ENCODE measurements around the gene ZFYVE28. TPM values are rescaled to one million over a fixed set of nuclear protein-coding genes. Genes with fewer than 3 reads are reported as not detected.

The ZFYVE28 gene
- total RNA-seq, 1 donor from 2014 or later, result 0.39 TPM

DNA sequence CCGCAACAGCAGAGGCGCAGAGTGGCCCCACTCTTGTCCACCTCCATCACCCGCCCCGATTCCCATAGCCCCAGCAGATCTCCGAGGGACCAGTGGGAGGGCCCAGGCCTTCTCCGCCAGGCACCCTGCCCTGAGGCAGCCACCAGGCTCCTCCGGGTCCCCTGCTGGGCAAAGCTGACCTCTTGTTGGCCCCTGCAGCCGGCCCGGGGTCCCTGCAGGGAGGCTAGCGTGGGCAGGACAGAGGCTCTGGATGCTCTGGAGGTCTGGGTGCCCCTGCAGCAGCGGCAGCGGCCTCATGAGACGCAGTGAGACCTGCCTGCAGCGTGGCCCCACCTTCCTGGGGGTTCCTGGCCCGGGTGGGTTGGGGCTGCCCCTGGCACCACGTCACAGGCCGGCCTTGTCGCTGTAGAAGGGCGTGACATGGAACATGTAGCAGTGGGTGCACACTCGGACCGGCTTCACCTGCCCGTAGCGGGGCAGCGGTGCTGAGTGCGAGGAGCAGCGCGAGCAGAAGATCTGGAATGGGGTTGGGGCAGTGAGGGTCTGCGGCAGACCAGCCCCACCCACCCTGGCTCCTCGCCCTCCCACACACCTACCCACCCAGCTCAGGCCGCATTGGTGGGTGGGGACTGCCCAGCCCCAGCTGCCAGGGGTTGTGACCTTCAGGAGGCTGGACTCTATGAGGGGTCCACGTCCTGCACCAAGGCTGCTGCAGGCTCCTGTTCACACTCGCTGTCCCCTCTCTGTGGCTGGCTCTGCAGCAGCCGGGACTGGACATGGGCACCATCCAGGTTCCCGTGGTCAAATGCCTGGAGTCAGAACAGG lies 147.9 kb downstream of the ZFYVE28 start:
- Histone ChIP-seq H3K9me3 (ENCODE audit: low read depth) (no peaks in the 10 kb centered on the region), H4K20me1 (ENCODE audit: low read depth) (no peaks in the 10 kb centered on the region), H3K9ac (no peak overlapping the region), H3K4me1 (peaks cover 10% of the 10 kb centered on the region), H3K4me2 (no peak overlapping the region), H3K27me3 (no peaks in the 10 kb centered on the region), H3K27ac (no peak overlapping the region), H3K4me3 (no peak overlapping the region), H3K36me3 (no peaks in the 10 kb centered on the region), H3K79me2 (ENCODE audit: low read depth) (no peaks in the 10 kb centered on the region), H2AFZ (replicated peaks) (no peak overlapping the region), H3F3A (ENCODE audit: low read depth) (no peaks in the 10 kb centered on the region)
- Mint-ChIP-seq H3K27me3 (ENCODE audit: insufficient read depth, low read depth) (peaks cover 5% of the 10 kb centered on the region), H3K36me3 (no peaks in the 10 kb centered on the region), H3K9me3 (no peaks in the 10 kb centered on the region), H3K27ac (no peak overlapping the region), H3K4me3 (no peak overlapping the region), H3K4me1 (peaks cover 20% of the 10 kb centered on the region)
- no peak for DNase-seq (ENCODE audit: low spot score)
- TF ChIP-seq EZH2 (IDR thresholded peaks at IDR 0.05) (no peak), EZH2phosphoT487 (IDR thresholded peaks at IDR 0.05) (no peak)
- TF ChIP-seq, protein P1, sequence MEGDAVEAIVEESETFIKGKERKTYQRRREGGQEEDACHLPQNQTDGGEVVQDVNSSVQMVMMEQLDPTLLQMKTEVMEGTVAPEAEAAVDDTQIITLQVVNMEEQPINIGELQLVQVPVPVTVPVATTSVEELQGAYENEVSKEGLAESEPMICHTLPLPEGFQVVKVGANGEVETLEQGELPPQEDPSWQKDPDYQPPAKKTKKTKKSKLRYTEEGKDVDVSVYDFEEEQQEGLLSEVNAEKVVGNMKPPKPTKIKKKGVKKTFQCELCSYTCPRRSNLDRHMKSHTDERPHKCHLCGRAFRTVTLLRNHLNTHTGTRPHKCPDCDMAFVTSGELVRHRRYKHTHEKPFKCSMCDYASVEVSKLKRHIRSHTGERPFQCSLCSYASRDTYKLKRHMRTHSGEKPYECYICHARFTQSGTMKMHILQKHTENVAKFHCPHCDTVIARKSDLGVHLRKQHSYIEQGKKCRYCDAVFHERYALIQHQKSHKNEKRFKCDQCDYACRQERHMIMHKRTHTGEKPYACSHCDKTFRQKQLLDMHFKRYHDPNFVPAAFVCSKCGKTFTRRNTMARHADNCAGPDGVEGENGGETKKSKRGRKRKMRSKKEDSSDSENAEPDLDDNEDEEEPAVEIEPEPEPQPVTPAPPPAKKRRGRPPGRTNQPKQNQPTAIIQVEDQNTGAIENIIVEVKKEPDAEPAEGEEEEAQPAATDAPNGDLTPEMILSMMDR (IDR thresholded peaks at IDR 0.05), result no peak

DNA sequence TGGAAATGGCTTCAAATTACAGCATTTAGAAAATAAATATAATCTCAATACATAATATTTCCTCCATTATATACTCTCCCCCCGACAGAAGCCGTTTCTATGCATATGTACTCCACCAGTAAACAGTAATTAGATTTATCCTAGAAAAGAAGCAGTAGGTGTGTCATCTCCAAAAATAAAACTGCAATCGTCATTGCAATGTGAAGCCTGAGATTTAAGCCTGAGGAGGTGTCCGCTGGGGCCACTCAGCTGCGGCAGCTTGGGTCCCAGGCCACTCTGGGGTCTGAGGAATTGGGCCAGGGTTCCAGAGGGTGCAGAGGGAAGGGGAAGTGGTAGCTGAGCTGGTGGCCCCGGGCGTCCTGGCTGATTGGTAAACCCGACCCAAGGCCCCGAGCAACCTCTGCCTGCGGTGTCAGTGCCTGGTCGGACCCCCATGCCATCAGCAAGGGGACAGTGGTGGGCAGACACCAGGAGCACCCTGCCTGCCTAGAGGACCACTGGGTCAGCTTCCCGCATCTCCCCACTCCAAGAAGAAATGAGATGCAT lies 148.8 kb downstream of the ZFYVE28 start:
- peaks cover 5% of the 10 kb centered on the region for H3K27me3 Mint-ChIP-seq (ENCODE audit: insufficient read depth, low read depth)
- TF ChIP-seq EZH2phosphoT487 (IDR thresholded peaks at IDR 0.05) (no peak), EZH2 (IDR thresholded peaks at IDR 0.05) (no peak)
- TF ChIP-seq, protein P1 (IDR thresholded peaks at IDR 0.05), result no peak
- no peak overlapping the region for H3K27ac Mint-ChIP-seq
- H3K9ac ChIP-seq, result no peak overlapping the region
- H3K9me3 ChIP-seq (ENCODE audit: low read depth), result no peaks in the 10 kb centered on the region
- no peaks in the 10 kb centered on the region for H3K36me3 ChIP-seq
- no peaks in the 10 kb centered on the region for H3K27me3 ChIP-seq
- H3K4me2 ChIP-seq, result no peak overlapping the region
- no peaks in the 10 kb centered on the region for H3K9me3 Mint-ChIP-seq
- no peak overlapping the region for H3K27ac ChIP-seq
- H3K4me1 ChIP-seq, result peaks cover 10% of the 10 kb centered on the region
- H3K4me3 ChIP-seq, result no peak overlapping the region
- H3K4me1 Mint-ChIP-seq, result peaks cover 20% of the 10 kb centered on the region
- H3K79me2 ChIP-seq (ENCODE audit: low read depth), result no peaks in the 10 kb centered on the region
- no peak overlapping the region for H3K4me3 Mint-ChIP-seq
- no peak for DNase-seq (ENCODE audit: low spot score)
- no peaks in the 10 kb centered on the region for H3F3A ChIP-seq (ENCODE audit: low read depth)
- no peaks in the 10 kb centered on the region for H3K36me3 Mint-ChIP-seq
- no peaks in the 10 kb centered on the region for H4K20me1 ChIP-seq (ENCODE audit: low read depth)
- H2AFZ ChIP-seq (replicated peaks), result no peak overlapping the region

DNA sequence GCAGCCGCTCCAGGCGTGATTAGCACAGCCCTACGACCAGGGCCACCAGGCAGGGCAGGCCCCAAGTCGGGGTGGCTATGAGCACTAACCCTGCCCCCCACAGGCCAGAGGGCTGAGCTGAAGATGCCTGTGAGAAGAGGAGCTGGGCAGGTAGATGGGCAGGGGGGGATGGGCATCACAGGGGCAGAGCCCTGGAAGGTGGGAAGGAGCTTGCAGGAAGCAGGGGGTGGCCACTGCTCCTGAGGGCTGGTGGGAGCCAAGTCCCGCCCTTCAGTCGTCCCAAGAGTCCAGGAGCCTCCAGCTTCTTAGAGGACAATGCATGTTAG lies 149.3 kb downstream of the ZFYVE28 start:
- no peak overlapping the region for H3K4me3 Mint-ChIP-seq
- H3K4me3 ChIP-seq, result no peak overlapping the region
- H3K4me2 ChIP-seq, result no peak overlapping the region
- H3F3A ChIP-seq (ENCODE audit: low read depth), result peaks cover 2% of the 10 kb centered on the region
- TF ChIP-seq EZH2 (IDR thresholded peaks at IDR 0.05), result no peak
- TF ChIP-seq, protein P1 (IDR thresholded peaks at IDR 0.05), result no peak
- TF ChIP-seq EZH2phosphoT487 (IDR thresholded peaks at IDR 0.05), result no peak
- no peaks in the 10 kb centered on the region for H3K27me3 ChIP-seq
- H3K9ac ChIP-seq, result no peak overlapping the region
- H3K79me2 ChIP-seq (ENCODE audit: low read depth), result no peaks in the 10 kb centered on the region
- H3K4me1 Mint-ChIP-seq, result peaks cover 18% of the 10 kb centered on the region
- H3K36me3 Mint-ChIP-seq, result no peaks in the 10 kb centered on the region
- H3K4me1 ChIP-seq, result peaks cover 13% of the 10 kb centered on the region
- H3K36me3 ChIP-seq, result no peaks in the 10 kb centered on the region
- no peaks in the 10 kb centered on the region for H3K9me3 Mint-ChIP-seq
- no peak overlapping the region for H3K27ac ChIP-seq
- no peaks in the 10 kb centered on the region for H4K20me1 ChIP-seq (ENCODE audit: low read depth)
- peaks cover 5% of the 10 kb centered on the region for H3K27me3 Mint-ChIP-seq (ENCODE audit: insufficient read depth, low read depth)
- peak; percentile 26 for DNase-seq (ENCODE audit: low spot score)
- H3K27ac Mint-ChIP-seq, result no peak overlapping the region
- peak overlapping the region; percentile 72 for H2AFZ ChIP-seq (replicated peaks)
- no peaks in the 10 kb centered on the region for H3K9me3 ChIP-seq (ENCODE audit: low read depth)
